ENCODE data around the gene MYH4.

The MYH4 gene

GRCh38 chr17:10469459-10469858 is at the start of gene MYH4:
Gene MYH4, minus strand, starts transcription at chr17:10469559. Its CDS starts 2,814 bp downstream, at chr17:10466745.
- DNase-seq, result no peak

GRCh38 chr17:10518271-10519037 is 49.1 kb upstream of the MYH4 start, which contains the start of gene MYH1:
Gene MYH1, minus strand, starts transcription at chr17:10518542. Its CDS starts 1,900 bp downstream, at chr17:10516642.
- DNase-seq, result no peak

- no peak for DNase-seq
These were observed 47.3 kb upstream of the MYH4 start for GRCh38 chr17:10516638-10517037.

- no peak for DNase-seq
These were observed 46.7 kb upstream of the MYH4 start for GRCh38 chr17:10516065-10516464.

GRCh38 chr17:10513299-10514067 is 44.1 kb upstream of the MYH4 start:
- no peak for DNase-seq

GRCh38 chr17:10512856-10513255 is 43.5 kb upstream of the MYH4 start:
- no peak for DNase-seq

GRCh38 chr17:10499950-10500349 is 30.6 kb upstream of the MYH4 start:
- no peak for DNase-seq

- no peak for DNase-seq
These were observed 22.6 kb upstream of the MYH4 start for GRCh38 chr17:10492004-10492403.

- DNase-seq, result no peak
These were observed 12.9 kb upstream of the MYH4 start for GRCh38 chr17:10482252-10482651.

- no peak for DNase-seq
These were observed 8.3 kb upstream of the MYH4 start for GRCh38 chr17:10477701-10478100.

GRCh38 chr17:10474536-10474935 is 5.2 kb upstream of the MYH4 start:
- no peak for DNase-seq

- no peak for DNase-seq
These were observed 2.5 kb upstream of the MYH4 start for GRCh38 chr17:10471858-10472257.

GRCh38 chr17:10463402-10463801 is 6.0 kb downstream of the MYH4 start:
- DNase-seq, result no peak

- DNase-seq, result no peak
These were observed 9.3 kb downstream of the MYH4 start for GRCh38 chr17:10460062-10460461.

- DNase-seq, result no peak
These were observed 10.7 kb downstream of the MYH4 start for GRCh38 chr17:10458701-10459100.

- DNase-seq, result no peak
These were observed 11.4 kb downstream of the MYH4 start for GRCh38 chr17:10457952-10458351.

- DNase-seq, result no peak
These were observed 22.1 kb downstream of the MYH4 start for GRCh38 chr17:10447026-10447931.

GRCh38 chr17:10439816-10440215 is 29.5 kb downstream of the MYH4 start:
- DNase-seq, result no peak

- DNase-seq, result no peak
These were observed 34.3 kb downstream of the MYH4 start for GRCh38 chr17:10435096-10435495.

- DNase-seq, result no peak
These were observed 39.8 kb downstream of the MYH4 start for GRCh38 chr17:10429421-10430045.

GRCh38 chr17:10428781-10429180 is 40.6 kb downstream of the MYH4 start:
- no peak for DNase-seq

GRCh38 chr17:10421900-10422542 is 47.3 kb downstream of the MYH4 start, which contains the start of gene MYH8:
Gene MYH8, minus strand, starts transcription at chr17:10421950. Its CDS starts 1,723 bp downstream, at chr17:10420227.
- DNase-seq, result no peak
